ENCODE measurements around the gene NCOR1. TPM values are rescaled to one million over a fixed set of nuclear protein-coding genes. Genes with fewer than 3 reads are reported as not detected.

The NCOR1 gene
- total and polyA plus RNA-seq, 2 of the 13 experiments (the other 11 are each of a cell fraction or from before 2014, with no cell fraction given), result 57.0 to 71.7 TPM

DNA sequence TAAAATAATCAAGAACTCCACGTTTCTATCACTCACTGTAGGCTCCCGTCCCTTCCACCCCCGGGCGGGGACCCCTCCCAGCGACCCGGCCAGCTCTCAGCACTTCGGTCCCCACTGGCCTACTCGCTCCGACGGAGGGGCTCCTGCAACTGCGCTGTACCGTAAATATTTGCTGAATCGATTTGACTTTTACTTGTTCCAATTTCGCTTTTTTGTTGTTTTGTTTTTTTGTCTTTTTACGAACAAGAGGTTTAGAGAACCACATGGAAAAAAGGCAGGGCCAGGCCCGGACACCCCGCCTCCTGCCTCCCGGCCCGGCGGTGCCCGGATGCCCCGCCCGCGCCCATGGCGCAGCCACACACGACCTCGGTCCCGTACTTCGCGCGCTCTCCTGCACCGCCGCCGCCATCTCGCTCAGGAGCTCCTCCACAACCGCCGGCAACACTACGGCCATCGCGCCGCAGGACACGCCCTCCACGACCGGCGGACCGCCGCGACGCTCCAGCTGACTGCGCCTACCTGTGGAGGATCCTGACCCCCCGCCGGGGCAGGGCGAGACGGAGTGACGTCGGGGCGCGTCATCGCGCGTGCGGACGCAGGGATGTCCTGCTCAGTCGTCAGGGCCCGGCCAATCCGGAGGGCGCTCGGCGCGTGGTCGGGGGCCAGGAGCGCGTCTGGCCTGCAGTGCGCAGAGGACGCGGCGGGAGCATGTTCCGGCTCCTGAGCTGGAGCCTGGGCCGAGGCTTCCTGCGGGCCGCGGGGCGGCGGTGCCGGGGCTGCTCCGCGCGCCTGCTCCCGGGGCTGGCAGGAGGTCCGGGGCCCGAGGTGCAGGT, 216.0 kb downstream of the NCOR1 start, which contains the start of the genes TTC19 and ZSWIM7 (continued):
- TF ChIP-seq XRCC5 (optimal IDR thresholded peaks at IDR 0.05; ENCODE audit: low read length), result peak; percentile 71
- TF ChIP-seq THYN1 (CRISPR knock-in tag; IDR thresholded peaks at IDR 0.05; ENCODE audit: borderline replicate concordance, low read depth), result 0 out of 2 replicates have a peak, but pooled peaks have one; percentile 43
- no peak for TF ChIP-seq SRF (IDR thresholded peaks at IDR 0.05; ENCODE audit: low read depth, low read length)
- TF ChIP-seq ZNF761 (CRISPR knock-in tag; conservative IDR thresholded peaks at IDR 0.05), result peak; percentile 82
- TF ChIP-seq, protein P1, sequence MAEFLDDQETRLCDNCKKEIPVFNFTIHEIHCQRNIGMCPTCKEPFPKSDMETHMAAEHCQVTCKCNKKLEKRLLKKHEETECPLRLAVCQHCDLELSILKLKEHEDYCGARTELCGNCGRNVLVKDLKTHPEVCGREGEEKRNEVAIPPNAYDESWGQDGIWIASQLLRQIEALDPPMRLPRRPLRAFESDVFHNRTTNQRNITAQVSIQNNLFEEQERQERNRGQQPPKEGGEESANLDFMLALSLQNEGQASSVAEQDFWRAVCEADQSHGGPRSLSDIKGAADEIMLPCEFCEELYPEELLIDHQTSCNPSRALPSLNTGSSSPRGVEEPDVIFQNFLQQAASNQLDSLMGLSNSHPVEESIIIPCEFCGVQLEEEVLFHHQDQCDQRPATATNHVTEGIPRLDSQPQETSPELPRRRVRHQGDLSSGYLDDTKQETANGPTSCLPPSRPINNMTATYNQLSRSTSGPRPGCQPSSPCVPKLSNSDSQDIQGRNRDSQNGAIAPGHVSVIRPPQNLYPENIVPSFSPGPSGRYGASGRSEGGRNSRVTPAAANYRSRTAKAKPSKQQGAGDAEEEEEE (CRISPR knock-in tag; IDR thresholded peaks at IDR 0.05; ENCODE audit: borderline replicate concordance), result no peak
- TF ChIP-seq HNRNPH1 (optimal IDR thresholded peaks at IDR 0.05; ENCODE audit: low read depth, low read length), result no peak
- TF ChIP-seq SYNCRIP (IDR thresholded peaks at IDR 0.05; ENCODE audit: insufficient read depth, low read depth, low read length), result no peak
- peak; percentile 82; the same call in 1 of the 2 replicates for TF ChIP-seq E2F2 (CRISPR knock-in tag; IDR thresholded peaks at IDR 0.05; ENCODE audit: borderline replicate concordance)
- peak; percentile 59 for TF ChIP-seq ZNF609 (CRISPR knock-in tag; IDR thresholded peaks at IDR 0.05; ENCODE audit: borderline replicate concordance)
- no peak for TF ChIP-seq ZNF33A (CRISPR knock-in tag; IDR thresholded peaks at IDR 0.05; ENCODE audit: borderline replicate concordance)
- TF ChIP-seq, protein P2, sequence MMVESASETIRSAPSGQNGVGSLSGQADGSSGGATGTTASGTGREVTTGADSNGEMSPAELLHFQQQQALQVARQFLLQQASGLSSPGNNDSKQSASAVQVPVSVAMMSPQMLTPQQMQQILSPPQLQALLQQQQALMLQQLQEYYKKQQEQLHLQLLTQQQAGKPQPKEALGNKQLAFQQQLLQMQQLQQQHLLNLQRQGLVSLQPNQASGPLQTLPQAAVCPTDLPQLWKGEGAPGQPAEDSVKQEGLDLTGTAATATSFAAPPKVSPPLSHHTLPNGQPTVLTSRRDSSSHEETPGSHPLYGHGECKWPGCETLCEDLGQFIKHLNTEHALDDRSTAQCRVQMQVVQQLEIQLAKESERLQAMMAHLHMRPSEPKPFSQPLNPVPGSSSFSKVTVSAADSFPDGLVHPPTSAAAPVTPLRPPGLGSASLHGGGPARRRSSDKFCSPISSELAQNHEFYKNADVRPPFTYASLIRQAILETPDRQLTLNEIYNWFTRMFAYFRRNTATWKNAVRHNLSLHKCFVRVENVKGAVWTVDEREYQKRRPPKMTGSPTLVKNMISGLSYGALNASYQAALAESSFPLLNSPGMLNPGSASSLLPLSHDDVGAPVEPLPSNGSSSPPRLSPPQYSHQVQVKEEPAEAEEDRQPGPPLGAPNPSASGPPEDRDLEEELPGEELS (CRISPR knock-in tag; IDR thresholded peaks at IDR 0.05), result peak; percentile 78
- peak; percentile 93 for TF ChIP-seq ZNF563 (CRISPR knock-in tag; IDR thresholded peaks at IDR 0.05)
- peak; percentile 56; the same call in 1 of the 2 replicates for TF ChIP-seq ZNF839 (CRISPR knock-in tag; IDR thresholded peaks at IDR 0.05; ENCODE audit: borderline replicate concordance)
- TF ChIP-seq, protein P3, sequence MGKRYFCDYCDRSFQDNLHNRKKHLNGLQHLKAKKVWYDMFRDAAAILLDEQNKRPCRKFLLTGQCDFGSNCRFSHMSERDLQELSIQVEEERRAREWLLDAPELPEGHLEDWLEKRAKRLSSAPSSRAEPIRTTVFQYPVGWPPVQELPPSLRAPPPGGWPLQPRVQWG (CRISPR knock-in tag; IDR thresholded peaks at IDR 0.05; ENCODE audit: borderline replicate concordance, low read depth), result no peak
- TF ChIP-seq KLF13 (CRISPR knock-in tag; IDR thresholded peaks at IDR 0.05), result no peak
- peak; percentile 83; the same call in 1 of the 2 replicates for TF ChIP-seq HOXA7 (CRISPR knock-in tag; IDR thresholded peaks at IDR 0.05)
